ENCODE measurements around the gene LEKR1. TPM values are rescaled to one million over a fixed set of nuclear protein-coding genes. Genes with fewer than 3 reads are reported as not detected.

The LEKR1 gene
- total RNA-seq (0.42 and 0.77 TPM in 2 replicates), polyA plus RNA-seq (0.91 and 2.1 TPM in 2 replicates)

- H3K4me3 ChIP-seq, result peak within 1 kb of the TSS; percentile 25
- H3K9me3 ChIP-seq (ENCODE audit: low read depth), result no peaks in the 10 kb centered on the region
- peaks cover 4% of the 10 kb centered on the region for H3K27me3 ChIP-seq
- no peaks in the 10 kb centered on the region for H3K36me3 ChIP-seq
- no peak for TF ChIP-seq CTCF (IDR thresholded peaks at IDR 0.05; ENCODE audit: low read depth, low read length)
- peak; percentile 78 to 97 for DNase-seq (ENCODE audit: low read depth in 1 of 2, low spot score in 1 of 2)
- H3K27ac ChIP-seq, result peak within 1 kb of the TSS; percentile 78
- no peaks in the 10 kb centered on the region for H3K4me1 ChIP-seq (ENCODE audit: low read depth)
Observed at GRCh38 chr3:156826144-156826895, at the start of gene LEKR1. LEKR1 (plus strand) TSS chr3:156826353; CDS start chr3:156829330, 2,977 bp downstream.

- Histone ChIP-seq H3K27ac (no peak overlapping the region), H3K4me3 (no peak overlapping the region), H3K9me3 (ENCODE audit: low read depth) (no peaks in the 10 kb centered on the region), H3K4me1 (ENCODE audit: low read depth) (peaks cover 7% of the 10 kb centered on the region), H3K36me3 (no peaks in the 10 kb centered on the region), H3K27me3 (no peaks in the 10 kb centered on the region)
- no peak for TF ChIP-seq CTCF (IDR thresholded peaks at IDR 0.05; ENCODE audit: low read depth, low read length)
- DNase-seq (ENCODE audit: low read depth in 1 of 2, low spot score in 1 of 2), result no peak
Observed at GRCh38 chr3:156776871-156777270, 49.3 kb upstream of the LEKR1 start.

DNA sequence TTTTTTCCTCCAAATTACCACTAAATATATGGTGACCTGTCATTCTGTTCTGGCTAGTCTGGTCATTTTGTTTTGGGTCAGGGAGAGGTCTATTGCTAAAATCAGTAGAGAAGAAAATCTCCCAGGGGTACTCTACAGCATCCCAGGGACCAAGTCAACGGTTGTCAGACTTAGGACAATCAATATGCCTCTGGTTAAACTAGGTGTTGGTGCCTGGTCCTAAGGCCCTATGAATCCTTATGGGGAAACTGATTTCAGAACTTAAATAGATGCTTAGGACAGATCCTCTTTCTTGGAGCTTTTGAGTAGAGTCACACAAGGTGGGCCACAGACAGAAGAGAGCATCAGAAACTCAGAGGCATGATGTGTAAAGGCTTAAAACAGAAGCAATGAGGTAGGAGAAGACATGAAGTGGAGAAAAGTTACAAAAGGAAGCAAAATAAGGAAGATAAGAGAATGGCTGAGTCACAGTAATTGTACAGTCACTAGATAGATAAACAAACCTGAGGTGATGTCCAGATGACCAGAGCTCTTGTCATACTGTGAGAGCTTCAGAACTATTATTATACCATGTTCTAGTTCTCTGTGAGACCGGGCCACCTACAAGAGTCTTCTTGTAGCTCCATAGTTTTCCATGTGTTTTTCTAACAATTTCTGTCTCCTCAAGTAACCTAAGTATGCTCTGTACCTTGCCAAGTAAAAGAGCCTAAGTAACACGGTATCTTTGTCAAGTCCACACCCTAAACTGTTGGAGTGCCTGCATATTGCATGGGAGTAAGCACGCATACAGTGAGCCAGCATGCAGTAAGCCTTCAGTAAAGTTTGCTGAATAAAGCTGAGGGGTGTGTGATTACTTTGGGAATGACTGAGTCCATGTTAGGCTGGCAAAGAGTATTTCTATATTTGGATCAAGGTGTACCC lies 44.6 kb upstream of the LEKR1 start:
- no peak overlapping the region for H3K27ac ChIP-seq
- H3K36me3 ChIP-seq, result no peaks in the 10 kb centered on the region
- H3K27me3 ChIP-seq, result no peaks in the 10 kb centered on the region
- TF ChIP-seq CTCF (IDR thresholded peaks at IDR 0.05; ENCODE audit: low read depth, low read length), result no peak
- H3K4me1 ChIP-seq (ENCODE audit: low read depth), result no peaks in the 10 kb centered on the region
- H3K4me3 ChIP-seq, result no peak overlapping the region
- no peak for DNase-seq (ENCODE audit: low read depth in 1 of 2, low spot score in 1 of 2)
- H3K9me3 ChIP-seq (ENCODE audit: low read depth), result no peaks in the 10 kb centered on the region

DNA sequence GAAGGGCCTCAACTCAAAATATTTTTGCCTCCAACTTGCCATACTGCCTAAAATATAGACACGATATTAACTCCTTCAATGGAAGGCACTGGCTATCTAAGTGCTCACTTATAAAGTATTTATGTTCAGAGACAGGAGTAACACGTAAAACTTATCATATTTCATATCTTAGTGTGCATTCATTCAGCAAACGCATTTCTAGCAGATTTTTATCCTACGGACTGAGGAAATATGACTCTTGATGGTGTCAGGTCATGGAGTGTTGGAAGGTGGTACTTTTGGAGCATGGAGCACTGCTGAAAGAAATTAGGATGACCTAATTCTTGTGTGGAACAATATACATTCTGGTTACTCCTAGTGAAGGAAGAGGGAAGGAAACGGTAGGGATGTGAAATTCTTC lies 43.8 kb upstream of the LEKR1 start:
- TF ChIP-seq CTCF (IDR thresholded peaks at IDR 0.05; ENCODE audit: low read depth, low read length), result no peak
- no peak overlapping the region for H3K27ac ChIP-seq

GRCh38 chr3:156782921-156783320 lies 43.2 kb upstream of the LEKR1 start:
- H3K36me3 ChIP-seq, result no peaks in the 10 kb centered on the region
- H3K27me3 ChIP-seq, result no peaks in the 10 kb centered on the region
- H3K4me3 ChIP-seq, result no peak overlapping the region
- no peak overlapping the region for H3K27ac ChIP-seq
- no peak for TF ChIP-seq CTCF (IDR thresholded peaks at IDR 0.05; ENCODE audit: low read depth, low read length)
- no peak for DNase-seq (ENCODE audit: low read depth in 1 of 2, low spot score in 1 of 2)
- no peaks in the 10 kb centered on the region for H3K9me3 ChIP-seq (ENCODE audit: low read depth)
- no peaks in the 10 kb centered on the region for H3K4me1 ChIP-seq (ENCODE audit: low read depth)

More for the DNA sequence above, 43.8 kb upstream of the LEKR1 start:
- Histone ChIP-seq H3K9me3 (ENCODE audit: low read depth) (no peaks in the 10 kb centered on the region), H3K4me1 (ENCODE audit: low read depth) (no peaks in the 10 kb centered on the region), H3K36me3 (no peaks in the 10 kb centered on the region), H3K27me3 (no peaks in the 10 kb centered on the region), H3K4me3 (no peak overlapping the region)
- no peak for DNase-seq (ENCODE audit: low read depth in 1 of 2, low spot score in 1 of 2)

Measured in cardiac muscle cell (in vitro differentiated cells and primary cell).